Keratinocyte (primary cell): ENCODE data around the gene IL1RL2. TPM values are rescaled to one million over a fixed set of nuclear protein-coding genes. Genes with fewer than 3 reads are reported as not detected.

Experiments used
- DNase-seq: peaks from one replicate; pipeline ENCODE4 v3.0.0-alpha.2; 2011; ENCODE audit warnings: low read depth, missing footprints, low spot score
- FAIRE-seq: peaks from 2 replicates; lab custom pipeline; 2011; peaks lifted over from hg19 to GRCh38; lab: Jason Lieb, UNC
- H2AFZ ChIP-seq: 2 replicates; pipeline ENCODE4 v1.6.0; 2012; ENCODE audit warnings: low read length, control low read depth, inconsistent platforms; ENCODE audit not compliant: control insufficient read depth
- H3K27ac ChIP-seq: 2 replicates; pipeline ENCODE4 v1.5.1; 2011; ENCODE audit warnings: low read length; ENCODE audit not compliant: control insufficient read depth, insufficient read depth
- H3K27me3 ChIP-seq: 3 replicates; pipeline ENCODE4 v1.6.0; 2011; ENCODE audit warnings: low read length; ENCODE audit not compliant: control insufficient read depth, insufficient read depth; ENCODE audit errors: extremely low read depth
- H3K36me3 ChIP-seq, 2 experiments: 2 replicates in 1 of 2; 3 replicates in 1 of 2; pipeline ENCODE4 v1.5.1; 2011; ENCODE audit warnings: low read length in 2 of 2, mild to moderate bottlenecking in 1 of 2; ENCODE audit not compliant: control insufficient read depth in 2 of 2, insufficient read depth in 2 of 2; ENCODE audit errors: extremely low read depth in 1 of 2
- H3K4me1 ChIP-seq: 3 replicates; pipeline ENCODE4 v1.5.1; 2011; ENCODE audit warnings: low read length; ENCODE audit not compliant: control insufficient read depth, insufficient read depth; ENCODE audit errors: extremely low read depth
- H3K4me2 ChIP-seq: 3 replicates; pipeline ENCODE4 v1.6.0; 2011; ENCODE audit warnings: low read depth, low read length; ENCODE audit not compliant: control insufficient read depth, insufficient read depth; ENCODE audit errors: extremely low read depth
- H3K4me3 ChIP-seq, 3 experiments: fragments of 200-600 bp in 1 of 3; sonication (generic) in 1 of 3; 2 replicates in 2 of 3; 3 replicates in 1 of 3; pipeline ENCODE4 v1.5.1; 2011 to 2016; ENCODE audit warnings: low read length in 3 of 3, mild to moderate bottlenecking in 3 of 3, control low read depth in 2 of 3, inconsistent platforms in 1 of 3, low read depth in 1 of 3, mixed read lengths in 1 of 3, mixed run types in 1 of 3, moderate library complexity in 1 of 3; ENCODE audit not compliant: control insufficient read depth in 2 of 3, insufficient read depth in 2 of 3; ENCODE audit errors: extremely low read depth in 1 of 3
- H3K79me2 ChIP-seq: 2 replicates; pipeline ENCODE4 v1.6.0; 2012; ENCODE audit warnings: low read length; ENCODE audit not compliant: control insufficient read depth, insufficient read depth
- H3K9ac ChIP-seq: 3 replicates; pipeline ENCODE4 v1.6.0; 2011; ENCODE audit warnings: low read length; ENCODE audit not compliant: control insufficient read depth, insufficient read depth; ENCODE audit errors: extremely low read depth
- H3K9me1 ChIP-seq: 3 replicates; pipeline ENCODE4 v1.6.0; 2011; ENCODE audit warnings: low read length; ENCODE audit not compliant: control insufficient read depth, insufficient read depth; ENCODE audit errors: extremely low read depth
- H3K9me3 ChIP-seq: 2 replicates; pipeline ENCODE4 v1.5.1; 2012; ENCODE audit warnings: low read depth, low read length; ENCODE audit not compliant: control insufficient read depth
- H4K20me1 ChIP-seq: 3 replicates; pipeline ENCODE4 v1.6.0; 2011; ENCODE audit warnings: low read length; ENCODE audit not compliant: control insufficient read depth, insufficient read depth; ENCODE audit errors: extremely low read depth
- EZH2 ChIP-seq: IDR thresholded peaks from one replicate; pipeline ENCODE4 v1.6.1; 2012; ENCODE audit warnings: inconsistent platforms, mild to moderate bottlenecking, low read length, moderate library complexity
- dilution Hi-C: fragments of 300-500 bp; cut with MboI; formaldehyde crosslinking; loops from one replicate; pipeline ENCODE4 v1.7.0; 2020; ENCODE audit warnings: low sequenced_read_pairs; ENCODE audit not compliant: extremely low pct_ligation_motif_present
- polyA plus RNA-seq, 5 experiments: library from polyadenylated mRNA; depleted of rRNA in 3 of 5; stranded (reverse) in 3 of 5; stranded (forward) in 1 of 5; unstranded in 1 of 5; fragments of >200 nt; gene quantifications; 1 replicate in 1 of 5; 2 replicates in 3 of 5; 3 replicates in 1 of 5; pipeline versions ENCODE4 v1.2.1 to v1.2.3, GENCODE V29; 2011 to 2012; ENCODE audit warnings: missing spikeins in 2 of 5, low read depth in 1 of 5, low replicate concordance in 1 of 5
- TF ChIP-seq, protein P1 (sequence below), 3 experiments: IDR thresholded peaks in 1 of 3; conservative IDR thresholded peaks in 1 of 3; optimal IDR thresholded peaks in 1 of 3; 2 replicates in 2 of 3; 3 replicates in 1 of 3; pipeline versions ENCODE3 to v1.5.1; 2011; ENCODE audit warnings: low read length in 3 of 3, mild to moderate bottlenecking in 3 of 3, moderate library complexity in 2 of 3, control low read depth in 1 of 3, inconsistent platforms in 1 of 3; ENCODE audit not compliant: insufficient read depth in 2 of 3; ENCODE audit errors: extremely low read depth in 1 of 3

Gene IL1RL2
- polyA plus RNA-seq, 1 donor (not counting 4 experiments of a cell fraction or from before 2014, with no cell fraction given), result 1.5 TPM

DNA sequence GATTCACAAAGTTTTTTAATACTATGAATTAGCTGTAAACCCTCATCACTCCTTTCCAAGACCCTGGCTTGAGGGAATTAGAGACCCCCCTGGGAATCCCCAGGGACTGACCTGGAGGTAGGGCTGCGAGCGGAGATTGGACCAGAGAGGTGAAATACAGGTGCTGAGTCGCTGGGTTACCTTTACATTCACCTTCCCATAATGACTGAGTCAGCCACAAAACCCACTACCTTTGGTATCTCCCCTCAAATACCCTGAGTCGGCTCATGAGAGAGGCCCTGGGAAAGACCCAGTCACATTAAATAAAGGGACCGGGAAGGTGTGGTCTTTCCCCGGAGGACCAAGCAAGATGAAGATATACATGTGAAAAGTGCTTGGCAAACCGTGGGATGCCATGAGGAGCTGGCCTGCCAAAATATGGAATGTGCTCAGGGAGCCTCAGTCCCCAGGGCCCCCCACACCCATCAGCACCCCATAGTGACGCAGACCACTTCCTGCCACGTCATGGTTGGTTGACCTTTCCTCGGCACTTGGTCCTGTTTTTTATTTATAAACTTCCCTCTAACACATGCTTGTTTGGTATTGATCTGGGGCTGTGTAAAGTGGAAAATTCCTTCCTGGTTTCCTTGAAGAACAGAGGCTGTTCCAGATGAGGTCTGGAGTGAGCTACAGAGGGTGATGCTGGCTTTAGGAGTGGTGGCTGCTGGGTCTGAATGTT is 51.4 kb downstream of the IL1RL2 start:
- Histone ChIP-seq H3K27ac (no peak overlapping the region), H3K4me2 (no peak overlapping the region), H4K20me1 (no peaks in the 10 kb centered on the region), H3K36me3 (no peaks in the 10 kb centered on the region), H3K79me2 (no peaks in the 10 kb centered on the region), H3K9me3 (no peaks in the 10 kb centered on the region), H3K4me3 (no peak overlapping the region), H3K4me1 (peaks cover 15% of the 10 kb centered on the region), H3K9me1 (no peaks in the 10 kb centered on the region), H2AFZ (no peak overlapping the region), H3K9ac (no peak overlapping the region), H3K27me3 (no peaks in the 10 kb centered on the region)
- FAIRE-seq, result no peak
- TF ChIP-seq, protein P1, sequence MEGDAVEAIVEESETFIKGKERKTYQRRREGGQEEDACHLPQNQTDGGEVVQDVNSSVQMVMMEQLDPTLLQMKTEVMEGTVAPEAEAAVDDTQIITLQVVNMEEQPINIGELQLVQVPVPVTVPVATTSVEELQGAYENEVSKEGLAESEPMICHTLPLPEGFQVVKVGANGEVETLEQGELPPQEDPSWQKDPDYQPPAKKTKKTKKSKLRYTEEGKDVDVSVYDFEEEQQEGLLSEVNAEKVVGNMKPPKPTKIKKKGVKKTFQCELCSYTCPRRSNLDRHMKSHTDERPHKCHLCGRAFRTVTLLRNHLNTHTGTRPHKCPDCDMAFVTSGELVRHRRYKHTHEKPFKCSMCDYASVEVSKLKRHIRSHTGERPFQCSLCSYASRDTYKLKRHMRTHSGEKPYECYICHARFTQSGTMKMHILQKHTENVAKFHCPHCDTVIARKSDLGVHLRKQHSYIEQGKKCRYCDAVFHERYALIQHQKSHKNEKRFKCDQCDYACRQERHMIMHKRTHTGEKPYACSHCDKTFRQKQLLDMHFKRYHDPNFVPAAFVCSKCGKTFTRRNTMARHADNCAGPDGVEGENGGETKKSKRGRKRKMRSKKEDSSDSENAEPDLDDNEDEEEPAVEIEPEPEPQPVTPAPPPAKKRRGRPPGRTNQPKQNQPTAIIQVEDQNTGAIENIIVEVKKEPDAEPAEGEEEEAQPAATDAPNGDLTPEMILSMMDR (optimal IDR thresholded peaks at IDR 0.05 in 1 of 3, IDR thresholded peaks at IDR 0.05 in 1 of 3, conservative IDR thresholded peaks at IDR 0.05 in 1 of 3; ENCODE audit: extremely low read depth in 1 of 3, insufficient read depth in 2 of 3, low read length in 3 of 3), result no peak
- TF ChIP-seq EZH2, result no peak
- dilution Hi-C loops, result no loop called here
- no peak for DNase-seq

DNA sequence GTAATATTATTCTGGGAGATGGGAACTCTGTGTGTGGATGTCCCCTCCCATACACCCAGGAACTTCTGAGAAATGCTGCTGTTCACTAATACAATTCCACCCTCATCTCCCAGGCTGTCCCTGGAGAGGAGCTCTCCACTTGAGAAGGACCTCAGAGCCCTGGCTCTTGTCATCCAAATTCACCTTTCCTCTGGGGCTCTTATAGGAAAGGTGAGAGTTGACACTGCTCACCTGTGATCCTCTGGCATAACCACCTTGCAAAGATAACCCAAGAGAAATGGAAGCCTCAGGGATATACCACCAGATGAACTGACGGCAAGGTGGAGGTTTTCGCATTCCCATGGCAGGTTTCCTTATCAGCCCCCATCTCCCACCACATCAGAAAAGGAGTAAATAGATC is 52.0 kb downstream of the IL1RL2 start:
- no peaks in the 10 kb centered on the region for H4K20me1 ChIP-seq
- H3K79me2 ChIP-seq, result no peaks in the 10 kb centered on the region
- H2AFZ ChIP-seq, result no peak overlapping the region
- TF ChIP-seq, protein P1 (optimal IDR thresholded peaks at IDR 0.05 in 1 of 3, IDR thresholded peaks at IDR 0.05 in 1 of 3, conservative IDR thresholded peaks at IDR 0.05 in 1 of 3; ENCODE audit: extremely low read depth in 1 of 3, insufficient read depth in 2 of 3, low read length in 3 of 3), result no peak
- TF ChIP-seq EZH2, result no peak
- peaks cover 15% of the 10 kb centered on the region for H3K4me1 ChIP-seq
- no peaks in the 10 kb centered on the region for H3K9me3 ChIP-seq
- H3K9me1 ChIP-seq, result no peaks in the 10 kb centered on the region
- H3K27ac ChIP-seq, result no peak overlapping the region
- no peak for FAIRE-seq
- dilution Hi-C loops, result no loop called here
- no peak for DNase-seq
- H3K27me3 ChIP-seq, result no peaks in the 10 kb centered on the region
- H3K4me2 ChIP-seq, result no peak overlapping the region
- no peaks in the 10 kb centered on the region for H3K36me3 ChIP-seq
- H3K4me3 ChIP-seq, result no peak overlapping the region
- no peak overlapping the region for H3K9ac ChIP-seq
